H1 (cell line): ENCODE data around the gene PYY. TPM values are rescaled to one million over a fixed set of nuclear protein-coding genes. Genes with fewer than 3 reads are reported as not detected.

ENCODE experiments used
- CTCF ChIA-PET: fragments of 300-600 bp; sonication (Branson Sonifier 250); formaldehyde crosslinking; loops from one replicate; lab custom pipeline; 2021; ENCODE audit not compliant: partially characterized antibody; lab: Charles Lee
- POLR2A ChIA-PET: fragments of 300-600 bp; sonication (Branson Sonifier 250); formaldehyde crosslinking; loops from one replicate; lab custom pipeline; 2021; ENCODE audit warnings: inconsistent platforms; ENCODE audit not compliant: partially characterized antibody; lab: Charles Lee
- DNase-seq, 2 experiments: peaks; one replicate each; pipeline versions ENCODE4 v3.0.0 to v3.0.0-alpha.2; 2010 to 2022; ENCODE audit warnings: low spot score in 2 of 2, low read depth in 1 of 2, mixed read lengths in 1 of 2
- FAIRE-seq: peaks from 2 replicates; lab custom pipeline; 2011; peaks lifted over from hg19 to GRCh38; lab: Jason Lieb, UNC
- H2AFZ ChIP-seq: 2 replicates; pipeline ENCODE4 v1.8.1; 2012; ENCODE audit warnings: low read length, inconsistent platforms
- H2AK5ac ChIP-seq: 2 replicates; pipeline ENCODE4 v1.6.1; 2013; ENCODE audit warnings: low read depth, low read length
- H2BK120ac ChIP-seq: replicated peaks from 2 replicates; pipeline ENCODE3; 2013; ENCODE audit warnings: low read depth, low read length, inconsistent platforms
- H2BK12ac ChIP-seq: 2 replicates; pipeline ENCODE4 v1.6.1; 2013; ENCODE audit warnings: low read depth, low read length
- H2BK15ac ChIP-seq: 2 replicates; pipeline ENCODE4 v1.6.1; 2013; ENCODE audit warnings: low read length
- H2BK20ac ChIP-seq: 2 replicates; pipeline ENCODE4 v1.6.1; 2013; ENCODE audit warnings: low read length
- H2BK5ac ChIP-seq: 2 replicates; pipeline ENCODE4 v1.6.1; 2013; ENCODE audit warnings: low read depth, low read length
- H3K14ac ChIP-seq: 2 replicates; pipeline ENCODE4 v1.6.1; 2013; ENCODE audit warnings: inconsistent platforms; ENCODE audit not compliant: insufficient read length
- H3K18ac ChIP-seq: 2 replicates; pipeline ENCODE4 v1.6.1; 2013; ENCODE audit warnings: low read length; ENCODE audit errors: extremely low read depth
- H3K23ac ChIP-seq: 2 replicates; pipeline ENCODE4 v1.6.1; 2013; ENCODE audit warnings: inconsistent platforms; ENCODE audit not compliant: insufficient read length
- H3K23me2 ChIP-seq: 2 replicates; pipeline ENCODE4 v1.6.1; 2013; ENCODE audit warnings: low read depth, low read length
- H3K27ac ChIP-seq: 2 replicates; pipeline ENCODE4 v1.6.1; 2011; ENCODE audit warnings: low read depth, low read length, inconsistent platforms
- H3K27me3 ChIP-seq, 4 experiments: replicated peaks in 1 of 4; 1 replicate in 1 of 4; 2 replicates in 3 of 4; pipeline versions ENCODE4 v1.6.1 to v1.8.1; 2011 to 2013; ENCODE audit warnings: low read length in 3 of 4, mild to moderate bottlenecking in 3 of 4, inconsistent platforms in 2 of 4, mixed read lengths in 2 of 4, moderate library complexity in 1 of 4; ENCODE audit not compliant: control insufficient read depth in 3 of 4, insufficient read depth in 3 of 4; ENCODE audit errors: extremely low read depth in 1 of 4
- H3K36me3 ChIP-seq, 4 experiments: 2 replicates each; pipeline versions ENCODE4 v1.6.1 to v1.8.1; 2011 to 2013; ENCODE audit warnings: mild to moderate bottlenecking in 4 of 4, low read length in 3 of 4, moderate library complexity in 2 of 4, control low read depth in 1 of 4, inconsistent platforms in 1 of 4; ENCODE audit not compliant: insufficient read depth in 4 of 4, control insufficient read depth in 2 of 4
- H3K4ac ChIP-seq: replicated peaks from 2 replicates; pipeline ENCODE3; 2013; ENCODE audit warnings: low read length, low read depth, mixed read lengths, inconsistent platforms; ENCODE audit not compliant: insufficient read length
- H3K4me1 ChIP-seq, 4 experiments: replicated peaks in 1 of 4; 1 replicate in 1 of 4; 2 replicates in 3 of 4; pipeline versions ENCODE4 v1.6.1 to v1.8.1; 2011 to 2013; ENCODE audit warnings: low read length in 3 of 4, inconsistent platforms in 2 of 4, mixed read lengths in 1 of 4; ENCODE audit not compliant: insufficient read depth in 4 of 4, control insufficient read depth in 3 of 4
- H3K4me2 ChIP-seq, 2 experiments: 2 replicates each; pipeline versions ENCODE4 v1.6.1 to v1.8.1; 2011 to 2013; ENCODE audit warnings: low read depth in 2 of 2, low read length in 2 of 2, control low read depth in 1 of 2, inconsistent platforms in 1 of 2, mild to moderate bottlenecking in 1 of 2; ENCODE audit not compliant: insufficient read depth in 1 of 2
- H3K4me3 ChIP-seq, 4 experiments: fragments of 200-600, 300-600 bp in 1 of 4; sonication (generic), shearing (Covaris generic), sonication (Bioruptor Twin) in 1 of 4; 2 replicates each; pipeline versions ENCODE4 v1.5.1 to v1.8.1; 2011 to 2016; ENCODE audit warnings: low read length in 4 of 4, low read depth in 3 of 4, control low read depth in 2 of 4, inconsistent platforms in 2 of 4, mild to moderate bottlenecking in 2 of 4, mixed read lengths in 1 of 4, moderate library complexity in 1 of 4; ENCODE audit not compliant: insufficient read depth in 2 of 4; ENCODE audit errors: extremely low read depth in 1 of 4
- H3K56ac ChIP-seq: replicated peaks from 2 replicates; pipeline ENCODE3; 2013; ENCODE audit warnings: low read depth, mild to moderate bottlenecking, mixed read lengths, low read length, inconsistent platforms; ENCODE audit not compliant: insufficient read length
- H3K79me1 ChIP-seq: 2 replicates; pipeline ENCODE4 v1.6.1; 2013; ENCODE audit warnings: low read depth, low read length, control low read depth
- H3K79me2 ChIP-seq, 2 experiments: 2 replicates each; pipeline versions ENCODE4 v1.6.1 to v1.8.1; 2012 to 2013; ENCODE audit warnings: low read length in 2 of 2, mild to moderate bottlenecking in 2 of 2, inconsistent platforms in 1 of 2; ENCODE audit not compliant: insufficient read depth in 2 of 2, control insufficient read depth in 1 of 2
- H3K9ac ChIP-seq, 4 experiments: replicated peaks in 1 of 4; 1 replicate in 1 of 4; 2 replicates in 3 of 4; pipeline versions ENCODE4 v1.6.1 to v1.8.1; 2011 to 2013; ENCODE audit warnings: low read depth in 3 of 4, low read length in 3 of 4, control low read depth in 2 of 4, mild to moderate bottlenecking in 2 of 4, moderate library complexity in 2 of 4, inconsistent platforms in 1 of 4; ENCODE audit errors: extremely low read depth in 1 of 4
- H3K9me3 ChIP-seq, 2 experiments: 2 replicates each; pipeline versions ENCODE4 v1.6.1 to v1.8.1; 2012 to 2013; ENCODE audit warnings: mild to moderate bottlenecking in 2 of 2, moderate library complexity in 2 of 2, control low read depth in 1 of 2, inconsistent platforms in 1 of 2, low read depth in 1 of 2, low read length in 1 of 2, mixed read lengths in 1 of 2; ENCODE audit not compliant: insufficient read depth in 2 of 2
- H4K20me1 ChIP-seq, 2 experiments: replicated peaks in 1 of 2; 2 replicates each; pipeline versions ENCODE3 to v1.8.1; 2011 to 2013; ENCODE audit warnings: inconsistent platforms in 2 of 2, low read length in 2 of 2, mild to moderate bottlenecking in 1 of 2; ENCODE audit not compliant: insufficient read depth in 2 of 2, control insufficient read depth in 1 of 2
- H4K5ac ChIP-seq: 2 replicates; pipeline ENCODE4 v1.6.1; 2013; ENCODE audit warnings: low read length, low read depth, mixed read lengths, inconsistent platforms; ENCODE audit not compliant: insufficient read length
- H4K8ac ChIP-seq: 2 replicates; pipeline ENCODE4 v1.8.0; 2013; ENCODE audit warnings: mild to moderate bottlenecking, moderate library complexity, low read length, inconsistent platforms; ENCODE audit not compliant: insufficient read depth; ENCODE audit errors: extremely low read depth
- H4K91ac ChIP-seq: replicated peaks from 2 replicates; pipeline ENCODE3; 2013; ENCODE audit warnings: low read length, mixed read lengths, inconsistent platforms; ENCODE audit not compliant: insufficient read length
- CEBPB ChIP-seq: IDR thresholded peaks from 2 replicates; pipeline ENCODE4 v1.6.1; 2012; ENCODE audit warnings: low read depth, low read length
- CHD2 ChIP-seq: IDR thresholded peaks from 2 replicates; pipeline ENCODE4 v1.6.1; 2012; ENCODE audit warnings: low read length, improper control_type of control experiment
- E2F6 ChIP-seq: IDR thresholded peaks from 2 replicates; pipeline ENCODE4 v1.6.1; 2012; ENCODE audit warnings: inconsistent platforms
- EZH2 ChIP-seq: fragments of 200-600 bp; sonication (generic); IDR thresholded peaks from 2 replicates; pipeline ENCODE4 v1.7.1; 2012; ENCODE audit warnings: low read depth, mild to moderate bottlenecking, moderate library complexity, low read length, inconsistent platforms; ENCODE audit not compliant: severe bottlenecking
- GTF2F1 ChIP-seq: IDR thresholded peaks from 2 replicates; pipeline ENCODE4 v1.6.1; 2012; ENCODE audit warnings: low read depth, low read length, improper control_type of control experiment, borderline replicate concordance
- JUN ChIP-seq: IDR thresholded peaks from 2 replicates; pipeline ENCODE4 v1.6.1; 2011; ENCODE audit warnings: low read depth, mild to moderate bottlenecking, improper control_type of control experiment, low read length
- MAFK ChIP-seq: IDR thresholded peaks from 2 replicates; pipeline ENCODE4 v1.6.1; 2012; ENCODE audit warnings: low read depth, mild to moderate bottlenecking, improper control_type of control experiment, low read length
- SAP30 ChIP-seq: fragments of 300-600 bp; sonication (generic); IDR thresholded peaks from 2 replicates; pipeline ENCODE4 v1.7.1; 2012; ENCODE audit warnings: low read length, moderate library complexity, mild to moderate bottlenecking, inconsistent platforms; ENCODE audit not compliant: insufficient read depth, insufficient replicate concordance
- SP2 ChIP-seq: IDR thresholded peaks from 2 replicates; pipeline ENCODE4 v1.6.1; 2012; ENCODE audit warnings: mild to moderate bottlenecking, low read length, inconsistent platforms
- SP4 ChIP-seq: IDR thresholded peaks from 2 replicates; pipeline ENCODE4 v1.6.1; 2012; ENCODE audit warnings: low read length, inconsistent platforms
- SRF ChIP-seq: IDR thresholded peaks from 2 replicates; pipeline ENCODE4 v1.6.1; 2011; ENCODE audit warnings: mild to moderate bottlenecking, low read depth, low read length, moderate library complexity
- TBP ChIP-seq: IDR thresholded peaks from 2 replicates; pipeline ENCODE4 v1.6.1; 2011; ENCODE audit warnings: low read depth, low read length, improper control_type of control experiment
- TCF12 ChIP-seq: IDR thresholded peaks from 2 replicates; pipeline ENCODE4 v1.6.1; 2011; ENCODE audit warnings: low read depth, mild to moderate bottlenecking, low read length
- ZNF274 ChIP-seq: IDR thresholded peaks from 2 replicates; pipeline ENCODE4 v1.7.0; 2012; ENCODE audit warnings: low read length, borderline replicate concordance; ENCODE audit errors: extremely low read depth
- WGBS, 2 experiments: shearing (Covaris generic) in 1 of 2; methylation state at CpG; one replicate each; pipeline versions ENCODE4 v1.1.6 to v1.1.7; 2013 to 2015; ENCODE audit warnings: low lambda C conversion rate in 2 of 2, mixed read lengths in 2 of 2, inconsistent platforms in 1 of 2, low coverage in 1 of 2, missing lambda C conversion rate in 1 of 2; ENCODE audit not compliant: insufficient replicate concordance in 2 of 2, insufficient coverage in 1 of 2, insufficient read length in 1 of 2; ENCODE audit errors: extremely low coverage in 1 of 2, missing lambda C conversion rate in 1 of 2; 5-methylcytosine and 5-hydroxymethylcytosine counted together
- polyA plus RNA-seq, 7 experiments: library from polyadenylated mRNA; depleted of rRNA in 3 of 7; stranded (reverse) in 5 of 7; unstranded in 2 of 7; fragments of >200 nt in 5 of 7; fragments of 200-250 nt in 2 of 7; gene quantifications; 1 replicate in 5 of 7; 2 replicates in 1 of 7; 4 replicates in 1 of 7; pipeline versions ENCODE4 v1.2.1 to v1.2.3, GENCODE V29; 2011 to 2013; ENCODE audit warnings: missing spikeins in 2 of 7, mixed read lengths in 2 of 7
- total RNA-seq: library from RNA; stranded (reverse); fragmentation: NEBNext Ultra II Directional; extraction: Animal tissue kit (Norgen Biotek cat#: 25700); gene quantifications from 2 replicates; pipeline ENCODE4 v1.2.1, GENCODE V29; 2021

PYY gene
- total and polyA plus RNA-seq, 2 of the 8 experiments (the other 6 are each of a cell fraction or from before 2014, with no cell fraction given) = 0.93 to 3.4 TPM

- FAIRE-seq (no peak), DNase-seq (no peak)
- peaks cover 0 to 4% (median 2%) of the 10 kb centered on the region in 4 experiments; a peak in 3 of 7 replicates for H3K4me1 ChIP-seq
- whole genome bisulfite sequencing, 2 experiments = 87% methylated on average over 4 of the region's 4 CpGs; no CpG with 5 or more reads in 1 of the 2 experiments
- H3K9ac ChIP-seq = no peak overlapping the region
- no peaks in the 10 kb centered on the region for H4K20me1 ChIP-seq
- H3K56ac ChIP-seq = no peak overlapping the region
- no peak overlapping the region for H2BK120ac ChIP-seq
- no peak overlapping the region for H3K18ac ChIP-seq
- peaks cover 0 to 5% (median 4%) of the 10 kb centered on the region in 4 experiments; a peak in 3 of 7 replicates for H3K27me3 ChIP-seq
- POLR2A ChIA-PET = interaction anchor here (0.7 kb wide), 2 partner anchors 19 to 26 kb away, joined by 3 read pairs; no protein-coding TSS in a partner anchor
- CTCF ChIA-PET = interaction anchor here (0.9 to 2.9 kb wide), 9 partner anchors 9 to 51 kb away, joined by 3 to 13 read pairs (median 6); partner anchors contain the start of gene PYY
- no peak overlapping the region for H2BK12ac ChIP-seq
- no peak overlapping the region for H3K4ac ChIP-seq
- no peak overlapping the region for H3K4me2 ChIP-seq
- no peak overlapping the region for H3K23ac ChIP-seq
- no peak overlapping the region for H4K5ac ChIP-seq
- no peak overlapping the region for H2AFZ ChIP-seq
- no peak overlapping the region for H2BK5ac ChIP-seq
- no peak overlapping the region for H2AK5ac ChIP-seq
- H2BK15ac ChIP-seq = no peak overlapping the region
- H4K8ac ChIP-seq = no peak overlapping the region
- H3K4me3 ChIP-seq = no peak overlapping the region
- H3K79me2 ChIP-seq = no peaks in the 10 kb centered on the region
- H3K9me3 ChIP-seq = no peaks in the 10 kb centered on the region
- no peak overlapping the region for H2BK20ac ChIP-seq
- no peaks in the 10 kb centered on the region for H3K36me3 ChIP-seq
- no peaks in the 10 kb centered on the region for H3K79me1 ChIP-seq
- peaks cover 6% of the 10 kb centered on the region for H3K23me2 ChIP-seq
- H4K91ac ChIP-seq = no peak overlapping the region
- no peak overlapping the region for H3K14ac ChIP-seq
- H3K27ac ChIP-seq = no peak overlapping the region
- TF ChIP-seq SRF (no peak), SP4 (no peak), SAP30 (no peak), ZNF274 (no peak), JUN (no peak), CHD2 (no peak), SP2 (no peak), CEBPB (no peak), E2F6 (no peak), EZH2 (no peak), TCF12 (no peak), TBP (no peak), GTF2F1 (no peak), MAFK (no peak)
These were observed 25.9 kb upstream of the PYY start for GRCh38 chr17:43979671-43980070.
